Measurements from ENCODE around the gene NTNG1. TPM values are rescaled to one million over a fixed set of nuclear protein-coding genes. Genes with fewer than 3 reads are reported as not detected.

NTNG1 gene
- total RNA-seq, 1 donor from 2014 or later, result not detected

GRCh38 chr1:107198561-107198960 lies 57.7 kb downstream of the NTNG1 start:
- no peaks in the 10 kb centered on the region for H3K27me3 ChIP-seq
- H3K27ac ChIP-seq, result no peak overlapping the region
- no peak overlapping the region for H3K4me3 ChIP-seq
- DNase-seq (ENCODE audit: low spot score in 2 of 2), result no peak
- H3K36me3 ChIP-seq, result no peaks in the 10 kb centered on the region
- intact Hi-C loops (cut with DNase I), result no loop called here
- no peak for TF ChIP-seq CTCF (IDR thresholded peaks at IDR 0.05)
- no peaks in the 10 kb centered on the region for H3K4me1 ChIP-seq
- H3K9me3 ChIP-seq, result peaks cover 0 to 5% of the 10 kb centered on the region in 2 donors

- H3K4me3 ChIP-seq, result no peak overlapping the region
- no peak for DNase-seq (ENCODE audit: low spot score in 2 of 2)
- H3K9me3 ChIP-seq, result peaks cover 0 to 5% of the 10 kb centered on the region in 2 donors
- no peaks in the 10 kb centered on the region for H3K36me3 ChIP-seq
- H3K27me3 ChIP-seq, result no peaks in the 10 kb centered on the region
- H3K27ac ChIP-seq, result no peak overlapping the region
- TF ChIP-seq CTCF (IDR thresholded peaks at IDR 0.05), result no peak
- H3K4me1 ChIP-seq, result no peaks in the 10 kb centered on the region
- intact Hi-C loops (cut with DNase I), result no loop called here
Measured at GRCh38 chr1:107200631-107201030, 59.8 kb downstream of the NTNG1 start.

GRCh38 chr1:107202007-107202406 lies 61.2 kb downstream of the NTNG1 start:
- intact Hi-C loops (cut with DNase I), result no loop called here
- no peak overlapping the region for H3K4me3 ChIP-seq
- H3K27me3 ChIP-seq, result no peaks in the 10 kb centered on the region
- no peak for TF ChIP-seq CTCF (IDR thresholded peaks at IDR 0.05)
- peaks cover 0 to 5% of the 10 kb centered on the region in 2 donors for H3K9me3 ChIP-seq
- no peak for DNase-seq (ENCODE audit: low spot score in 2 of 2)
- no peaks in the 10 kb centered on the region for H3K36me3 ChIP-seq
- no peaks in the 10 kb centered on the region for H3K4me1 ChIP-seq
- H3K27ac ChIP-seq, result no peak overlapping the region

GRCh38 chr1:107213225-107213624 lies 72.4 kb downstream of the NTNG1 start:
- Histone ChIP-seq H3K4me1 (no peaks in the 10 kb centered on the region), H3K9me3 (no peaks in the 10 kb centered on the region), H3K27ac (no peak overlapping the region), H3K27me3 (no peaks in the 10 kb centered on the region), H3K36me3 (no peaks in the 10 kb centered on the region), H3K4me3 (no peak overlapping the region)
- no peak for DNase-seq (ENCODE audit: low spot score in 2 of 2)
- intact Hi-C loops (cut with DNase I), result no loop called here
- TF ChIP-seq CTCF (IDR thresholded peaks at IDR 0.05), result no peak

GRCh38 chr1:107220036-107220435 lies 79.2 kb downstream of the NTNG1 start:
- no peaks in the 10 kb centered on the region for H3K27me3 ChIP-seq
- TF ChIP-seq CTCF (IDR thresholded peaks at IDR 0.05), result no peak
- no peaks in the 10 kb centered on the region for H3K36me3 ChIP-seq
- no peak for DNase-seq (ENCODE audit: low spot score in 2 of 2)
- no peak overlapping the region for H3K4me3 ChIP-seq
- no peaks in the 10 kb centered on the region for H3K4me1 ChIP-seq
- H3K9me3 ChIP-seq, result no peaks in the 10 kb centered on the region
- no peak overlapping the region for H3K27ac ChIP-seq
- intact Hi-C loops (cut with DNase I), result no loop called here

GRCh38 chr1:107225706-107226105 lies 84.9 kb downstream of the NTNG1 start:
- no peak overlapping the region for H3K27ac ChIP-seq

More at GRCh38 chr1:107225706-107226105, 84.9 kb downstream of the NTNG1 start:
- Histone ChIP-seq H3K27me3 (no peaks in the 10 kb centered on the region), H3K36me3 (no peaks in the 10 kb centered on the region), H3K4me3 (no peak overlapping the region), H3K4me1 (no peaks in the 10 kb centered on the region), H3K9me3 (no peaks in the 10 kb centered on the region)
- no peak for TF ChIP-seq CTCF (IDR thresholded peaks at IDR 0.05)
- intact Hi-C loops (cut with DNase I), result no loop called here
- DNase-seq (ENCODE audit: low spot score in 2 of 2), result no peak

Measured in ascending aorta (tissue), 2 donors.